ENCODE measurements around the gene LRRC74B. TPM values are rescaled to one million over a fixed set of nuclear protein-coding genes. Genes with fewer than 3 reads are reported as not detected.

LRRC74B gene
- total and polyA plus RNA-seq, 9 donors, result 0.02 to 3.0 (median 0.31) TPM; not detected in 3

- Histone ChIP-seq H3K27ac (peak overlapping the region in 1 of 2 donors; percentile 5), H3K27me3 (no peaks in the 10 kb centered on the region), H3K4me3 (no peak overlapping the region), H3K9me3 (no peaks in the 10 kb centered on the region), H3K36me3 (no peaks in the 10 kb centered on the region), H3K4me1 (ENCODE audit: insufficient read depth) (peaks cover 4% of the 10 kb centered on the region)
- WGBS, 3 donors, result 64 to 73% (median 66%) methylated on average over 13 of the region's 13 CpGs
- intact Hi-C loops (cut with DNase I), result no loop called here
- no peak for TF ChIP-seq POLR2A (IDR thresholded peaks at IDR 0.05)
- no peak for TF ChIP-seq CTCF (IDR thresholded peaks at IDR 0.05)
- TF ChIP-seq EP300 (IDR thresholded peaks at IDR 0.05), result no peak
- DNase-seq, result no peak
Observed at GRCh38 chr22:20997536-20998257, 48.0 kb upstream of the LRRC74B start.

GRCh38 chr22:20998411-20999336 lies 47.1 kb upstream of the LRRC74B start:
- intact Hi-C loops (cut with DNase I), result no loop called here
- TF ChIP-seq POLR2A (IDR thresholded peaks at IDR 0.05) (no peak), CTCF (IDR thresholded peaks at IDR 0.05) (no peak), EP300 (IDR thresholded peaks at IDR 0.05) (no peak)
- Histone ChIP-seq H3K4me1 (ENCODE audit: insufficient read depth) (peaks cover 8% of the 10 kb centered on the region), H3K36me3 (no peaks in the 10 kb centered on the region), H3K27me3 (no peaks in the 10 kb centered on the region), H3K9me3 (no peaks in the 10 kb centered on the region), H3K4me3 (no peak overlapping the region), H3K27ac (peak overlapping the region in 1 of 2 donors; percentile 5)
- DNase-seq, result no peak
- 46 to 55% (median 55%) methylated on average over 7 of the region's 7 CpGs for WGBS, 3 donors

- intact Hi-C loops (cut with DNase I), result no loop called here
- Histone ChIP-seq H3K4me1 (ENCODE audit: insufficient read depth) (peaks cover 10% of the 10 kb centered on the region), H3K4me3 (no peak overlapping the region), H3K27me3 (no peaks in the 10 kb centered on the region), H3K36me3 (no peaks in the 10 kb centered on the region), H3K9me3 (no peaks in the 10 kb centered on the region), H3K27ac (peak overlapping the region in 1 of 2 donors; percentile 94)
- DNase-seq, result no peak
- TF ChIP-seq CTCF (IDR thresholded peaks at IDR 0.05) (no peak), POLR2A (IDR thresholded peaks at IDR 0.05) (no peak), EP300 (IDR thresholded peaks at IDR 0.05) (no peak)
- WGBS, 3 donors, result 77 to 86% (median 78%) methylated on average over 25 to 27 of the region's 27 CpGs
Observed at GRCh38 chr22:20999350-21000206, 46.2 kb upstream of the LRRC74B start.
